GM18502 (cell line): Measurements from ENCODE around the gene MIEF1.
A peak's percentile ranks its signal among the peaks of the same experiment; 100 is the strongest.

ENCODE experiments used
- ATAC-seq: cut with Tn5 transposase; IDR thresholded peaks from one replicate; pipeline ENCODE4 v1.9.1; 2021; ENCODE audit warnings: mild to moderate bottlenecking; ENCODE audit not compliant: unreplicated experiment, poor library complexity

Gene MIEF1

GRCh38 chr22:39527481-39527961 lies 25.4 kb downstream of the MIEF1 start:
- no peak for ATAC-seq

DNA sequence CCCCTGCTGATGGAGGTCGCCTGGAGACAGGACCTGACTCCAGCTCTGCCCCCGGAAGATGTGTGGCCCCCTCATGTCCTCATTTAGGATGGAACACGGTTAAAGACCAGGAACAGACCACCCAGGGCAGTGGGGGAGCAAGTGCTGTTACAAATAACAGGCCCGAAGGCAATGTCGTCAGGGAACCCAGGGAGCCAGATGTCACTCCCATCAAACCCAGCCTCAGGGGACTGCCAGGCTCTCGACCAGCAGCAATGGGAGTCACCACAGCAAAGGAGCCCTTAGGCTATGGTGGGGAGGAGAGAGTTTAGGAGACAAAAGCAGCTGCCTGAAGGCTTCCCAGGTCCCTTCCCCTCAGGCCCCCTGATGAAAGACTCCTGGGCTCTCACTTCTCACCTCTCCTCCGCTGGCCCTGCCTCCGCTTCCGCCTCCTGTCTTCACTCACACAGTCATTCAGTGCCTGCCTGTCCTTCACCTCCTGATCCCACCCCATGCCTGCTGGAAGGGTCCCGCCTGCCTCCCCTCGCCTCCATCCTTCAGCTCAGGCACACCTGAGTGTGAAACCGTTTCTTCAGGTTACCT lies 26.1 kb downstream of the MIEF1 start:
- no peak for ATAC-seq

DNA sequence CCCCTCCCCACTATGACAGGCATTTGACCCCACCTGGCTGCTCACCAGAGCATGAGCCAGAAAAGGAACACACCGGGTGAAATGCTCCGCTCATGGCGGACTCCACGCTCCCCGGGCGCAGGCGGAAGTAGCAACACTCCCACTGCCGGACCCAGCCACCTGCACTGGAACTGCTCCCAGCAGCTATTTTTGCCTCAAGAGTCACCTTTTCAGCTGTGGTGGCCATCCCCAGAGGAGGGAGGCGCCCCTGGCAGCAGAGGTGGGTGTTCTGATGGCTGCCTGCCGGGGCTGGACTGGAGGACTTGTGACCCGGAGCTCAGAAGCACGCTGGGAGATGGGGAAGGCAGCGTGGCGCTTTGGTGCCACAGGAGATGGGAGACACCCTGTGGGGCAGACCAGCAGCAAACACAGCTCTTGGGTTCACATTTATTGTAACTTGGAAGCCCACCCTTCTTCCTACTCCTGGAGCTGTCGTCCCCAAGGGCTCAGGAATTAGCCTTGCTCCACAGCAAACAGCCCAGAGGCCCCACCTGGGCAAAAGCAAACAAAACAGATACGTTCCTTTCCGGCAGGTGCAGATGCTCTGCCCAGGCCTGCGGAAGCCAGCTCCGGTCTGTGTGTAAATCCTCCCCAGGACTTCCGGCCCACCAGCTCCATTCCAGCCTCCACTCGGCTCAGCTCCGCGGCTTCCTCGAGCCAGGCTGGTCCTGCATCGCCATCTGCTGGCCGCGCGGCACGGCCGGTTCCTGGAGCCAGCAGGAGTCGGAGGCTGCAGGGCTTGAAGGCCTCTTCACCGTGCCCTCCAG lies 26.8 kb downstream of the MIEF1 start:
- no peak for ATAC-seq

DNA sequence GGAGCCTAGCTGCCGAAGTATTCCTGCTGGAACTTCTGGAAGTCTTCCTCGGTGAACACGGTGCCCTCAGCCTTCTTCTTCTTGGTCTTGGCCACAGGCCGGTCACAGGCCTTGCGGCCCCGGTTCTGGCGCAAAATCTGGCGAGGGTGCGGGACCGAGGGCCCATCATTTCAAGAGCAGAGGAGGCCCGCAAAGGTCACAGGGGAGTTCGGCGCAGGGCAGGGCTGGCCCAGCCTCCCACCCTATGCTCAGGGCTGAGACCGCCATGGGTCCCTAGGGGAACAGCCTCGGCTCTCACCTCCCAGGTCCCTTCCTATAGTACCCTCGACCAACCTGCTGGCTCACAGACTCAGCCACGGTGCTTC lies 27.4 kb downstream of the MIEF1 start:
- ATAC-seq, result no peak

GRCh38 chr22:39530116-39530515 lies 28.0 kb downstream of the MIEF1 start:
- ATAC-seq, result no peak

GRCh38 chr22:39530692-39531331 lies 28.7 kb downstream of the MIEF1 start:
- ATAC-seq, result no peak

DNA sequence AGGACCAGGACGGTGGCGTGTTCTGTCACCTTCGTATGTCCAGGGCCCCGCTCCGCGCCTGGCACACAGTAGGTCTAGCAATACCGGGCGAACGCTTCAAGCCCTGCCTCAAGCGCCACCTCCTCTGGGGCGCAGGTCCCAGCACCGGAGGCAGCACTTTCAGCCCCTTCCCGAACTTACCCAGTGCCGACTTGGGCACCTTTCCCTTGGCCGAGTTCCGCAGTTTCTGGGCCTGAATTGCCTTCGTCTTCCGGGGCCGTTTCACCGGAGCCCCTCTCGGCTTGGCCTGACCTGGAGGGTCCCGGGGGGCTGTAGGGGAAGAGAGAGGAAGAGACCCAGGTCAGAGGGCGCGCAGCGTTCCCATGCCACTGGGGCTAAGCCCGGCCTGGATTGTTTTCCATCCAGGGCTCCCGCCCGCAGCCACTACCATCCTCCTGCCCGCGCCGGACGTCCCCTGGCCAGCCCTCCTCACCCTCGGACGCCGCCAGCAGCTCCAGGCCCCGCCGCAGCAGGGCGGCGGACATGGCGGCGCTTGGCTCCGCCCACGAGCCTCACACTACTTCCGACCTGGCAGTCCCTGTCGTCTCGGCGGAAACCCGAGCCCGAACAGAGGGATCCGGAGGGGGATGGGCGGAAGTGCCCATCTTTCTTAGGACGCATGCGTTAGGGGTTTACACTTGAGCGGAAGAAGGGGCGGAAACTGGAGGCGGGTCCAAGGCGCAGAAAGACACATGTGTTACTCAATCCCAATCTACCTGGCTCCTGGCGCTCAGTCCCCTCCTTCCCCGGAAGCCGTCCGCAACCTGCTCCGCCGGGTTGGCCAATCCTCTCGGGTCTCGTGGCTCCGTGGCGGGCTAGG lies 30.4 kb downstream of the MIEF1 start, which contains the start of gene RPS19BP1:
Gene RPS19BP1 (minus strand): TSS at position 534 of the 859 bp plus-strand sequence. CDS start 10 bp downstream, at position 524.
- ATAC-seq, result peak; percentile 78

DNA sequence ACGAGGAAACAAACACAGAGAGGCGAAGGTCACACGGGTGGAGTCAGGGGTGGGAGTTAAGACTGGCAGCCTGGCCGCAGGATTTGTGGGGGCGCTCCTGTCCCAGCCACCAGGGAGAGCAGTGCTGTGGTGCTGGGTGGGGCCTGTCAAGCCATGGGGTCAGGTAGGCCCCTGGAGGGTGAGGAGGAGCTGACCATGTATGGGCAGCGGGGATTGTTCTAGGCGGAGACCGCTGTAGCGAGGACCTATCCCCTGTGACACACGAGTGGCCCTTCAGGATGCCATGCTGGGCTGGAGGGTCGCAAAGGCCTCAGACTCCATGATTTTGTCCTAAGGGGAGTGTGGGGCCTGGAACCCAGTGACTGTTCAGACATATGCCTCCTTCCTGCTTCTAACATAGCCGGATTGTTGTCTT lies 32.0 kb downstream of the MIEF1 start:
- ATAC-seq, result no peak

DNA sequence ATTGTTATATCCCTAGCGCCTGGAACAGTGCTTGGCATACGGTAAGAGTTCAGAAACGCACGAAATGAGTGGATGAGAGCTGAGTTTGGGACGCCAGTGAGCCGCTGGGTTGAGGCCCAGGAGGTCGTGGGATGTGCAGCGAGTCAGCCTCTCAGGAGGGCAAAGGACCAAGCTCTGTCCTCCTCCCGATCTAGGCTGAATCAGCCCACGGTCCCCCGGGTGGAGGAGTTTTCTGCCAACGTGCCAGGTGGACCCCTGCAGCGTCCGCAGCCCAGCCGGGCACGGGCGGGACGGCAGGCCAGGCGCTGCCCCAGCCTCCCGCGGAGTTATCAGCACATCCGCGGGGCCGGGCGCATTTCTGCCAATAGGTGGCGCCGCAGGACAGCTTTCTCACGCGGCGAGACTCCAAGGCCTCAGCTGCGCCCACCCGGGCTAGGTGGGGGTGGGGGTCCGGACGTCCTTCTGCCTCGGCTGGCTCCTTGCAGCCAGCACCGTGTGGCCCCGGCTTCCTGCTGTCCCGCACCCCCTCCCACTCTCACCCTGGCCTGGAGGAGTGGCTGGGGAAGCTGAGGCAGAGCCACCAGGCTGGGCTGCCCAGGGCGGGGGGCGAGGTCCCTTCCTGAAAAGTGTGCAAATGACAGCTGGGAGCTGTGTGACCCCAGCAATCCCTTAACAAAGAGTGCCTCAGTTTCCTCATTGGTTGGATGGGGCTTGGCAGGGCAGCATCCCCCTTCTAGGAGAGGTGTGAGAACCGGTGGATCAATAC lies 32.7 kb downstream of the MIEF1 start:
- no peak for ATAC-seq

GRCh38 chr22:39535357-39535725 lies 33.3 kb downstream of the MIEF1 start:
- no peak for ATAC-seq

GRCh38 chr22:39535831-39536449 lies 33.9 kb downstream of the MIEF1 start:
- no peak for ATAC-seq

DNA sequence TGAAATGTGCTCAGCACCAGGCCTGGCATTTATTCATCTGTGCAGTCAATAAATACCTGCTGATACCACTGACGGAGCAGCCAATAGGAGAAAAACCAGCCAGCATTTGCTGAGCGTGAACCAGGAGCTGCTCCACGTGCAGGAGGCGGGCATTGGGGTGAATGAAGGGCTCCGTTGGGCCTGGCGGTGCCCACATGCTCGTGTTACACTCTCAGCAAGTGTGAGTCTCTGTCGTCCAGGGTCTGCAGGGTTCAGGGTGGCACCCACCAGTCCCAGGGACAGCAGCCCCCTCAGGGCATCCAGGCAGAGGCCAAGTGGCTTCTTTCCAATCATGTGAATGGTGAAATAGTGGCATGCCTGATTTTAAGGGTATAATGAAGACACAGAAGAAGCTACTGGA lies 34.6 kb downstream of the MIEF1 start:
- ATAC-seq, result no peak

- ATAC-seq, result no peak
These were observed 35.9 kb downstream of the MIEF1 start for GRCh38 chr22:39537975-39538374.

DNA sequence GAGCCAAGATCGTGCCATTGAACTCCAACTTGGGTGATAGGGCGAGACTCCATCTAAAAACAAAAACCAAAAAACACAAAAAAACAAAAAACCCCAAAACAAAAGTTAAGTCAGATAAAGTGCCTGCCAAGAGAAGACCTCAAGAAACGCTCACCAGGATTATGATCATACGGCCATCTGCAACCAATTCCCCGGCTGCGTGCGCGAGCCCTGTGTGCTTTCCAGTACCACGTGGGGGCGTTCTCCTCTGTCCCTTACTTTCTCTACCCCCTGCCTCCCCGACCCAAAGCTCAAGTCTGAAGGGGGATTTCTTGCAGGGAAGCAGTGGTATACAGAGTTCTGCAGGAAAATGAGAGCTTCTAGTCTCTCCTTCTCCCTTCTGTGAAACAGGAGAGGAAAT lies 41.0 kb downstream of the MIEF1 start:
- ATAC-seq, result no peak

GRCh38 chr22:39545386-39546365 lies 43.6 kb downstream of the MIEF1 start:
- ATAC-seq, result no peak

- no peak for ATAC-seq
These were observed 44.9 kb downstream of the MIEF1 start for GRCh38 chr22:39546889-39547586.

DNA sequence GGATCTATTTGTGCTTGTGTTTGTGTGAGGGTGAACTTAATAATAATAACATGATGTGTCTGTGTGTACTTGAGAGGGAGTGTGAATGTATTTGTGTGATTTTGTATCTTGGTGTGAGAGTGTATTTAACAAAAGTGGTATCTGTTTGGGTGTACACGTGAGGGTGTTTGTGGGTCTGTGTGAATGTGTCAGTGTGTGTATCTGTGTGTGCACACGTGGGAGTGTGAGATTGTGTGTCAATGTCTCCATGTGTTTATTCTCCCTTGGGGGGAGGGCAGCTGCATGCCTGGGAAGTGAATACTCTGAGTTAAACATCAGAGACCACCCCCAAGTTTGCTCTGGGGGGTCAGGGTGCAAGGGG lies 45.5 kb downstream of the MIEF1 start:
- no peak for ATAC-seq

DNA sequence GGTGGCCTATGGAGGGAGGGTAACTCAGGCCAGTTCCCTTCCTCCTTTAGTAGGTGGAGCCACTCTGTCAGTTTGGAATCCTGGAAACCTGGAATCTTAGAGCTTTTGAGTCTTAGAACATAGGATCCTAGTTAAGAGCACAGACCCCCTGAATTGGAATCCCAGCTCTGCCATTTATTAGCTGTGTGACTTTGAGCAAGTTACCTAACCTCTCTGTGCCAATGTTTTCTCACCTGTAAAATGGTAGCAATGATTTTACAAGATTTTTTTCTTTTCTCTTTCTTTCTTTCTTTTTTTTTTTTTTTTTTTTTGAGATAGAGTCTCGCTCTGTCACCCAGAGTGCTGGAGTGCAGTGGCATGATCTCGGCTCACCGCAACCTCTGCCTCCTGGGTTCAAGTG lies 51.3 kb downstream of the MIEF1 start:
- no peak for ATAC-seq
